ENCODE results near the gene COA1.

- TF ChIP-seq CTCF (IDR thresholded peaks at IDR 0.05; ENCODE audit: low read depth, low read length): no peak
- TF ChIP-seq EZH2phosphoT487 (IDR thresholded peaks at IDR 0.05; ENCODE audit: low read depth): no peak
Observed at GRCh38 chr7:43624156-43624555, 105.2 kb downstream of the COA1 start.
